Measurements from ENCODE around the gene GPS1. TPM values are rescaled to one million over a fixed set of nuclear protein-coding genes. Genes with fewer than 3 reads are reported as not detected.

Gene GPS1
- total RNA-seq (2014; rRNA removed): 144 and 149 TPM in 2 replicates
- polyA plus RNA-seq (2012): 131 TPM

GRCh38 chr17:82051776-82052637 lies at the start of gene GPS1, which contains the start of gene RFNG:
GPS1 (plus strand) TSS chr17:82051898; CDS start chr17:82051932, 34 bp downstream.
RFNG (minus strand) TSS chr17:82051811; CDS start chr17:82051766, 45 bp downstream.
- peak; percentile 44 for DNase-seq (ENCODE audit: low read depth)

DNA sequence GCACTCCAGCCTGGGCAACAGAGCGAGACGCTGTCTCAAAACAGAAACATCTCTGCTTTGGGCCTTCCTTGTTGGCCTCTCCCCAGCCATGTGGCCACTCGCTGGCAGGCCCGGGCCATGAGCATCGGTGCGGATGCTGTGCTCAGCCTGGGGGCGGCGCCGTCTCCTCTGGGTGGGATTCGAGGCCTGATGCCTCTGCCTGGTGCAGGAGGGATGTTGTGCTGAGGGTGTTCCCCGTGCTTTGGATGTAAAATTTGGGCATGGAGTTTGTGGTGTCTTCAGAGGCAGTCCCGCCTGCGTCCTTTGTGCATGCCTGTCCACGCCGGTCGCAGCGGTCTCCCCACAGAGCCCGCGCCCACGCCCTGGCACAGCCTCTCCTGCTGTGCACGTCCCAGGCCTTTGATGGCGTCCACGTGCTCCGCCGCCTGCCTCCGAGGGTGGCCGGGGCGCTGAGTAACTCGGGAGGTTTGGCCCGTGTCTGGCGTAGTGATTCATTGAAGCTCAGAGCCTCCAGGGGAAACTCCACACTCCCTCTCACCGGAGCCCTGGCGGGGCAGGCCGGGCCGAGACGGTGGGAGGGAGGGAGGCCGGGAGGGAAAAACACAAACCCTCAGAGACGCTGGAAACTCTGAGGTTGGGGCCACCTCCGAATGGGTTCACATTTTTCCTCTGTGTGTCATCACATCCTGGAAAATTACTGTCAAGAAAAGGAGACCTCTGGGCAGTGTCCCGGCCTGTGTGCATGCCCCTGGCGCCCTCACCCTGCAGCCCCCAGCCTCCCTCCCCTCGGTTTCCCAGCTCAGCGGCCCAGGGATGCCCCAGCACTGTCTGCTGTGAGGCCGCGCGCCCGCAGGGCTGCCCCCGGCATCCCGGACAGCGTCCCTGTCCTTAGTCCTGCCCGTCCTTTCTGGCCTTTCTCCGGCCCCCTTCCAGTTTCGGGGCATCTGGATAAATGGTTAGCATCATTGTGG lies 48.0 kb upstream of the GPS1 start:
- peak; percentile 95 for DNase-seq (ENCODE audit: low read depth)

DNA sequence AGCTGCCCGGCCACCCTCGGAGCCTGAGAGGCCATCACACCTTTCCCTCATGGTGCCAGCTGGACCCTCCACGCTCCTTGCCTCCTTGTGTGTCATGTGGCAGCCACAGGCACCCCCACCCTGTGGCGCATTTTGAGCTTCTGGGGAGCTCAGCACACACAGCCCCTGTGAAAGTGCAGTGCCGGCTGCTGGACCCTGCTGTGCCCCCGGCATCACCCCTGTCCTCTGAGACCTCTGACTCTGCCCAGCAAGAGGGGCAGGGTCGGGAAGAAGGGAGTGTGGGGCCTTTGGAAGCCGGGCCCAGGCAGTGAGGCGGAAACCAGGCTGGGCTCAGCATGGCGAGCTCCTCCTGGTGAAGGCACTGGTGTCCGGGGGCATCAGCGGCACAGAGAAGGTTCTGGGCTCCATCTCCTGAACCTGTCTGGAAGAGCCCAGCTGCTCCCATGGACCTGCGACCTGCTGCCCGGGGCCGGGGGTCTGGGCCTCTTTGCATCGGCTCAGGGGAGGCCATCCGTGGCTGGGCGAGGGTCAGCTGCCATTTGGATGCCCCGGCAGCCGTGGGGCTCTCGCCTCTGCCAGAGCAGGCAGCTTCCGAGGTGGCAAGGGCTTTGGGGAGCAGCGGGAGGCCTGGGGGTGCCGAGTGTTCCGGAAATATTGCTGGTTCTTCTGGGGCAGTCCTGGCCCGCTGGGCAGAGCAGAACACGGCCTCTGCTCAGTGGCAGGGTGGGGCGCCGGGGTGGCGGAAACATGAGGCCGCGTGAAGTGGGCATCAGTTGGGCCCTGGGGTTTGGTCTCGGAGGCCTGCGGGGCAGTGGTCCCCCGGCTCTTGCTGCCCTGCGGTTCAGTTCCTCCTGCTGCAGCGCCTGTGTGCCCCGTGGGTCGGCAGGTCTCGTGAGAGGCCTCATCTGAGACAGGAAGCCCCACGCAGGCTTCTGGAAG lies 46.9 kb upstream of the GPS1 start:
- DNase-seq (ENCODE audit: low read depth): no peak

GRCh38 chr17:82005701-82006348 lies 45.9 kb upstream of the GPS1 start:
- no peak for DNase-seq (ENCODE audit: low read depth)

DNA sequence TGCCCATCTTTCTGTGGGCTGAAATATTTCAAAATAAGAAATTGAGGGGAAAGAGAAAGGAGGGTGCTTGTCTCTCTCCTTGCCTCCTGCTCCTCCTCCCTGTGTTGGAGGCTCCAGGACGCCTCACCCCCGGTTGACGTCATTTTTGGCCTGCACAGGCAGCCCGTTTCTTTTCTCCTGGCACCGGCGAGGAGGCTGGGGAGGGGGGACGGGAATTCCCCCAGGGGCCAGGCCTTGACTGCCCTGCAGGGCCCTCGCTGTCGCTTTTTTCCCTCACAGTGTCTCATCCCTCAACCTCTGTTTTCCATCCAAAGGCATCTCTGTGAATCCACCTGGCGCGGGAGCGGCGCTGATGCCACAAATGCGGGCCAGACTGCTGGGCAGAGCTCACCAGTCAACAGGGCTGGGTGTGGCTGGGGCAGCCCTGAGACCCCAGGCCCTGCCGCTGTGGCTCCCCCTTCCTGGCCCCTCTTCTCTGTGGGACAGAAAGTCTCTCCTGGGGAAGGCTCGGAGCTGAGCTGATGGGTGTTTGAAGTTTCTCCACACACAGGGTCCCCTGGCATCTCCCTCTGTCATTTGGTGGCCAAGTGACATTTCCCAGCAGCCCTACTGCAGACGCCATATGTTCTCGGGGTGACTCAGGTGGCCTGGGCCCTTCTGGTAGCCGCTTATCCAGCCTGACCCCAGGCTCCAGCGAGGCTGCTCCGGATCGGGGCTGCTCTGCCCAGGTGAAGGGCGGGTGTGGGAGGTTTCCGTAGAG lies 45.0 kb upstream of the GPS1 start:
- DNase-seq (ENCODE audit: low read depth): no peak

DNA sequence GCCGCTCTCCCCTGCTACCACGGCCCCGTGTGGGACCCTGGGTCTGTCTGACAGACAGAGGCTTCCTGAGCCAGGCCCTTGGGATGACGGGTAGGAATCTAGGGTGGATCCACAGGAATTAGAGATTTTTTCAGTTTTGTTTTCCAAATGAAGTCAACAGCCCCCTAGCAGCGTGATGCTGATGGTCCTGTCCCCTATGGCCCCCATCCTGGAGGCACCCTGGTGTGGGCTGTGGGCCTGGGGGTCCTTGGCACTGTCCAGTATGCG lies 44.5 kb upstream of the GPS1 start:
- no peak for DNase-seq (ENCODE audit: low read depth)

- peak; percentile 55 for DNase-seq (ENCODE audit: low read depth)
These were observed 44.0 kb upstream of the GPS1 start for GRCh38 chr17:82007495-82008257.

DNA sequence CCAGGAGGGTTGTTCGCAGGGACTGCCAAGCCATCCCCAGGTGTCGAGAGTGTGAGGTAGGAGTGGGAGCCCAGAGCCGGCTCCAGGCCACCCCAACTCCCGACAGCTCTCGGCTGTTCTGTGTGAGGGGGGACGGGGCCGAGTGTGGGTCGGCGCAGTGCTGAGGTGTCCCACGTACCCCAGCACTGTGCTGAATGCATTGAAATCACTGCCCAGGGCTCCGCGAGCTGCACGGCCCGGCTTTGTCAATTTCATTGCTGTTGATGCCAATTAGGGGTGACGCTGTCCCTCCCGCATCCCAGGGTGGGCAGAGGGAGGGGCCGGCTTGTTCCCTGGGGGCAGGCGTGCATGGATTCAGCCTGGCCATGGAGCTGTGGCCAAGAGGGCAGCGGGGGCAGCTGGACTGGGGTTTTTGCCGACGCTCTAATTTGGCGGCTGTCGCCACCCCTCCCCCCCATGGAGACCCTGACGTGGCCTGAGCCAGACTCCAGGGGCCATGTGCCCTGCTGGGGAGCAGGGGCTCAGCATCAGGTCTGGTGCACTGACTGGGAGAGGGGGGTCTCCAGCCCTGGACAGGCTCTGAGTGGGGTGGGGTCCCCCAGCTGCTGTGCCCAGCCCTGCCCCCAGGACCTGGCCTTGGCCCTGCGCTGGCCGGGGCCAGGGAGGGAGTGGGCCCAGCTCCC lies 43.3 kb upstream of the GPS1 start:
- DNase-seq (ENCODE audit: low read depth): no peak

DNA sequence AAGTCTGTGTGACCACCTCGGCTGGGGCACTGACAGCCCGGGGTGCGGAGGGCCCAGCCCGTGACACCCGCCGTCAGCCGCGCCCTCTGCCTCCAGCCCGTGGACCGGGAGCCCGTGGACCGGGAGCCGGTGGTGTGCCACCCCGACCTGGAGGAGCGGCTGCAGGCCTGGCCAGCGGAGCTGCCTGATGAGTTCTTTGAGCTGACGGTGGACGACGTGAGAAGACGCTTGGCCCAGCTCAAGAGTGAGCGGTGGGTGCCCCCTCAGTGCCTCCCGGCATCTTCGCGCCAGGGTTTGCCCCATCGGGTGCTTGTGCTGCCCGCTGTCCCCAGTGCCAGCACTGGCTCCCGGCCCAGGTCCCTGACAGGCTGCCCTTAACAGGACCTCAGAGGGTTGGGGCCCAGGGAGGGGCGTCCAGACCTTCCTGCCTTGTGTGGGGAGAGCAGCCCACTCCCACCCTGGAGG lies 42.7 kb upstream of the GPS1 start:
- DNase-seq (ENCODE audit: low read depth): no peak

DNA sequence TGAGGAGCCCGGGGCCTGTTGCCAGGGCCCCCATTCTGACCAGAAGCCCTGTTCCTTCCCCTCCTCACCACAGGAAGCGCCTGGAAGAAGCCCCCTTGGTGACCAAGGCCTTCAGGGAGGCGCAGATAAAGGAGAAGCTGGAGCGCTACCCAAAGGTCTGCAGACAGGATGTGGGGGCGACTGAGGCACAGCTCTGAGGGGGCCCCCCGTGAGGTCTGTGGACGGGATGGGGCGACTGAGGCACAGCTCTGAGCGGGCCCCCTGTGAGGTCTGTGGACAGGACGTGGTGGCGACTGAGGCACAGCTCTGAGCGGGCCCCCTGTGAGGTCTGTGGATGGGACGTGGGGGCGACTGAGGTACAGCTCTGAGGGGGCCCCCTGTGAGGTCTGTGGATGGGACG lies 42.3 kb upstream of the GPS1 start:
- no peak for DNase-seq (ENCODE audit: low read depth)

DNA sequence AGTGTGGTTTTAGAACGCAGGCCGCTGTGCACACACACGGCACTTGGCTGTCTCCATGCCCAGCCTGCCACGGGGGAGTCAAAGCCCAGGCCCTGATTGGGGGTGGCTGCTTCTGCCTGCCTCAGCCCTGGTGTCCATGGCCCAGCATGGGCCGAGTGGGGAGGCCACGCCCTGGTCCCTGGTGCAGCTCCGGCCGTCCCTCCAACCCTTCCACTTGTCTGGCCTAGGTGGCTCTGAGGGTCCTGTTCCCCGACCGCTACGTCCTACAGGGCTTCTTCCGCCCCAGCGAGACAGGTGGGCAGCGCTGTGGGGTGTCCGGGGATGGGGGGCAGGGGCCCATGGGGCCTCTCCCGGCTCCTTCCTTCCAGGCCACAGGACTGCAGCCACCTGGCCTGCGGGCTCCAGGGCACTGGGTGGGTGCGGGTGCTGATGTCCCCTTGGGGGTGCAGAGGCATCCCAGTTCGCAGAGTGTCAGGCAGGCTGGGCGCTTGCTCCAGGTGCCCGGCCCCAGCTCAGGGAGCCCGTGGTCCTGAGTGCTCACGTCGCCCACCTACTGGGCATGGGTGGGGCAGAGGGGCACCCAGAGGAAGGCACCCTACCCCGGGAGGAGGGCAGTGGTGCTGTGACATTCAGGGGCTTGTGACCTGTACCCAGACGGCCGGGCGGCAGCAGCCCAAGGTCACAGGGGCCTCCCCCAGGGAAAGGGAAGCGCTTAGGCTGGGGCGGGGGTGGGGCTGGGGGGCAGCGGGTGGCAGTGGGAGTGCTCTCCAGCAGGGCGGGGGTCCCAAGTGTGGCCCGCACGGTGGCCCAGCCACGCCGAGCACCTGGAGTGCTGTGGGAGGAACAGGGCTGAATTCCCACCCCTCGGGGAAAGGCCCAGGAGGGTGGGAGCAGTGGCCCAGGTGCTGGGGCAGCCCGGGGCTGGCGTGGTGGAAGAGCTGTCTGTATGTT lies 40.8 kb upstream of the GPS1 start:
- DNase-seq (ENCODE audit: low read depth): no peak

- no peak for DNase-seq (ENCODE audit: low read depth)
These were observed 40.0 kb upstream of the GPS1 start for GRCh38 chr17:82011617-82012187.

- DNase-seq (ENCODE audit: low read depth): no peak
These were observed 39.4 kb upstream of the GPS1 start for GRCh38 chr17:82012261-82012639.

GRCh38 chr17:82012640-82013295 lies 38.9 kb upstream of the GPS1 start:
- DNase-seq (ENCODE audit: low read depth): no peak

- no peak for DNase-seq (ENCODE audit: low read depth)
These were observed 38.4 kb upstream of the GPS1 start for GRCh38 chr17:82013341-82013740.

- no peak for DNase-seq (ENCODE audit: low read depth)
These were observed 37.9 kb upstream of the GPS1 start for GRCh38 chr17:82013772-82014321.

Measured in LHCN-M2 (cell line).